HG03558 (cell line): ENCODE measurements around the gene AOPEP.
"Not testable (repeated sequence)": the region's sequence is repeated elsewhere in the genome, so short reads cannot be mapped to it uniquely, and the experiment has no call there.

Source experiments
- ATAC-seq: cut with Tn5 transposase; IDR thresholded peaks from one replicate; pipeline ENCODE4 v1.9.1; 2021; ENCODE audit warnings: moderate number of reproducible peaks; ENCODE audit not compliant: unreplicated experiment; ENCODE audit errors: extremely low read depth

Gene AOPEP

GRCh38 chr9:94941211-94941875, 214.8 kb downstream of the AOPEP start:
- no peak for ATAC-seq

- ATAC-seq: no peak
These were observed 218.1 kb downstream of the AOPEP start for GRCh38 chr9:94944626-94945025.

- ATAC-seq: no peak
These were observed 219.0 kb downstream of the AOPEP start for GRCh38 chr9:94945197-94946144.

- ATAC-seq: no peak
These were observed 219.8 kb downstream of the AOPEP start for GRCh38 chr9:94946256-94946655.

- ATAC-seq: no peak
These were observed 222.2 kb downstream of the AOPEP start for GRCh38 chr9:94948567-94949235.

GRCh38 chr9:94949370-94949769, 222.9 kb downstream of the AOPEP start:
- ATAC-seq: no peak

GRCh38 chr9:94950040-94950578, 223.6 kb downstream of the AOPEP start:
- no peak for ATAC-seq

GRCh38 chr9:94950579-94951323, 224.3 kb downstream of the AOPEP start:
- ATAC-seq: no peak

- no peak for ATAC-seq
These were observed 225.0 kb downstream of the AOPEP start for GRCh38 chr9:94951324-94952135.

GRCh38 chr9:94952565-94953373, 226.3 kb downstream of the AOPEP start:
- peak; percentile 52 for ATAC-seq

GRCh38 chr9:94956731-94957130, 230.2 kb downstream of the AOPEP start:
- no peak for ATAC-seq

- no peak for ATAC-seq
These were observed 234.5 kb downstream of the AOPEP start for GRCh38 chr9:94960964-94961363.

GRCh38 chr9:94961870-94962269, 235.4 kb downstream of the AOPEP start:
- ATAC-seq: no peak

- ATAC-seq: not testable (repeated sequence)
These were observed 239.1 kb downstream of the AOPEP start for GRCh38 chr9:94965631-94966030.

- ATAC-seq: not testable (repeated sequence)
These were observed 239.5 kb downstream of the AOPEP start for GRCh38 chr9:94966046-94966445.

- ATAC-seq: no peak
These were observed 241.0 kb downstream of the AOPEP start for GRCh38 chr9:94967482-94967881.

- no peak for ATAC-seq
These were observed 245.1 kb downstream of the AOPEP start for GRCh38 chr9:94971378-94972131.
